Measurements from ENCODE around the gene ALK.

ALK gene

GRCh38 chr2:29659178-29659577 is 262.2 kb downstream of the ALK start:
- Histone ChIP-seq H3K9ac (no peak overlapping the region), H3K27ac (no peak overlapping the region), H3K36me3 (ENCODE audit: insufficient read depth) (no peaks in the 10 kb centered on the region), H4K20me1 (ENCODE audit: insufficient read depth) (no peaks in the 10 kb centered on the region), H3K27me3 (ENCODE audit: insufficient read depth, low read depth) (no peaks in the 10 kb centered on the region), H2AFZ (ENCODE audit: low read depth) (no peak overlapping the region), H3K4me2 (no peak overlapping the region), H3K4me3 (IDR thresholded peaks at IDR 0.05; ENCODE audit: insufficient read depth, low read depth, low read length) (no peak overlapping the region), H3K79me2 (ENCODE audit: insufficient read depth, low read depth) (no peaks in the 10 kb centered on the region), H3K4me1 (ENCODE audit: low read depth, poor library complexity, severe bottlenecking) (no peaks in the 10 kb centered on the region)
- TF ChIP-seq CTCF (conservative IDR thresholded peaks at IDR 0.05; ENCODE audit: low read depth, low read length): no peak

GRCh38 chr2:29657674-29658073 is 263.7 kb downstream of the ALK start:
- H3K9ac ChIP-seq: no peak overlapping the region
- H4K20me1 ChIP-seq (ENCODE audit: insufficient read depth): no peaks in the 10 kb centered on the region
- no peaks in the 10 kb centered on the region for H3K36me3 ChIP-seq (ENCODE audit: insufficient read depth)
- no peaks in the 10 kb centered on the region for H3K79me2 ChIP-seq (ENCODE audit: insufficient read depth, low read depth)
- H3K4me3 ChIP-seq (IDR thresholded peaks at IDR 0.05; ENCODE audit: insufficient read depth, low read depth, low read length): no peak overlapping the region
- no peaks in the 10 kb centered on the region for H3K4me1 ChIP-seq (ENCODE audit: low read depth, poor library complexity, severe bottlenecking)
- H3K27me3 ChIP-seq (ENCODE audit: insufficient read depth, low read depth): no peaks in the 10 kb centered on the region
- H3K4me2 ChIP-seq: no peak overlapping the region
- no peak overlapping the region for H2AFZ ChIP-seq (ENCODE audit: low read depth)
- no peak overlapping the region for H3K27ac ChIP-seq
- no peak for TF ChIP-seq CTCF (conservative IDR thresholded peaks at IDR 0.05; ENCODE audit: low read depth, low read length)

- Histone ChIP-seq H3K27me3 (ENCODE audit: insufficient read depth, low read depth) (no peaks in the 10 kb centered on the region), H4K20me1 (ENCODE audit: insufficient read depth) (no peaks in the 10 kb centered on the region), H3K27ac (no peak overlapping the region), H2AFZ (ENCODE audit: low read depth) (no peak overlapping the region), H3K36me3 (ENCODE audit: insufficient read depth) (no peaks in the 10 kb centered on the region), H3K4me1 (ENCODE audit: low read depth, poor library complexity, severe bottlenecking) (no peaks in the 10 kb centered on the region), H3K4me2 (no peak overlapping the region), H3K9ac (no peak overlapping the region), H3K79me2 (ENCODE audit: insufficient read depth, low read depth) (no peaks in the 10 kb centered on the region), H3K4me3 (IDR thresholded peaks at IDR 0.05; ENCODE audit: insufficient read depth, low read depth, low read length) (no peak overlapping the region)
- TF ChIP-seq CTCF (conservative IDR thresholded peaks at IDR 0.05; ENCODE audit: low read depth, low read length): no peak
Measured at GRCh38 chr2:29655391-29656086, 265.8 kb downstream of the ALK start.

- no peaks in the 10 kb centered on the region for H3K4me1 ChIP-seq (ENCODE audit: low read depth, poor library complexity, severe bottlenecking)
- no peaks in the 10 kb centered on the region for H3K79me2 ChIP-seq (ENCODE audit: insufficient read depth, low read depth)
- no peaks in the 10 kb centered on the region for H3K36me3 ChIP-seq (ENCODE audit: insufficient read depth)
- H4K20me1 ChIP-seq (ENCODE audit: insufficient read depth): no peaks in the 10 kb centered on the region
- no peak for TF ChIP-seq CTCF (conservative IDR thresholded peaks at IDR 0.05; ENCODE audit: low read depth, low read length)
- no peaks in the 10 kb centered on the region for H3K27me3 ChIP-seq (ENCODE audit: insufficient read depth, low read depth)
- no peak overlapping the region for H3K4me3 ChIP-seq (IDR thresholded peaks at IDR 0.05; ENCODE audit: insufficient read depth, low read depth, low read length)
- H3K4me2 ChIP-seq: no peak overlapping the region
- no peak overlapping the region for H3K27ac ChIP-seq
- H2AFZ ChIP-seq (ENCODE audit: low read depth): no peak overlapping the region
- H3K9ac ChIP-seq: no peak overlapping the region
Measured at GRCh38 chr2:29650631-29651097, 270.7 kb downstream of the ALK start.
